ENCODE measurements around the gene MAST2.

GRCh38 chr1:45806129-45806528 is 2.7 kb downstream of the MAST2 start:
- TF ChIP-seq EP300 (IDR thresholded peaks at IDR 0.05) (no peak), CTCF (IDR thresholded peaks at IDR 0.05) (no peak), POLR2AphosphoS5 (IDR thresholded peaks at IDR 0.05) (no peak), POLR2A (IDR thresholded peaks at IDR 0.05) (no peak)

Data from upper lobe of left lung (tissue), 4 donors.